ENCODE measurements around the gene SMYD3.

GRCh38 chr1:246184503-246184902 is 322.6 kb downstream of the SMYD3 start:
- TF ChIP-seq CTCF (IDR thresholded peaks at IDR 0.05; ENCODE audit: low read length) = no peak
- TF ChIP-seq EZH2 (optimal IDR thresholded peaks at IDR 0.05; ENCODE audit: low read depth, low read length) = no peak
